Mucosa of stomach (tissue), 1 donor: ENCODE measurements around the gene CIRBP.

Experiments used
- H3K27me3 ChIP-seq: one replicate; pipeline ENCODE4 v1.7.0; 2013; ENCODE audit warnings: mild to moderate bottlenecking, low read length; ENCODE audit not compliant: control insufficient read depth, insufficient read depth
- H3K36me3 ChIP-seq: one replicate; pipeline ENCODE4 v1.7.0; 2013; ENCODE audit warnings: low read length; ENCODE audit not compliant: control insufficient read depth, insufficient read depth
- H3K4me1 ChIP-seq: one replicate; pipeline ENCODE4 v1.7.0; 2013; ENCODE audit warnings: mild to moderate bottlenecking, low read length; ENCODE audit not compliant: control insufficient read depth, insufficient read depth
- H3K4me3 ChIP-seq: one replicate; pipeline ENCODE4 v1.7.0; 2013; ENCODE audit warnings: low read length
- H3K9ac ChIP-seq: one replicate; pipeline ENCODE4 v1.7.0; 2013; ENCODE audit warnings: mild to moderate bottlenecking, low read length, moderate library complexity
- H3K9me3 ChIP-seq: one replicate; pipeline ENCODE4 v1.7.0; 2013; ENCODE audit warnings: mild to moderate bottlenecking, low read length, moderate library complexity; ENCODE audit not compliant: control insufficient read depth
- donor health status: Pancreatic carcinoma.

CIRBP gene

DNA sequence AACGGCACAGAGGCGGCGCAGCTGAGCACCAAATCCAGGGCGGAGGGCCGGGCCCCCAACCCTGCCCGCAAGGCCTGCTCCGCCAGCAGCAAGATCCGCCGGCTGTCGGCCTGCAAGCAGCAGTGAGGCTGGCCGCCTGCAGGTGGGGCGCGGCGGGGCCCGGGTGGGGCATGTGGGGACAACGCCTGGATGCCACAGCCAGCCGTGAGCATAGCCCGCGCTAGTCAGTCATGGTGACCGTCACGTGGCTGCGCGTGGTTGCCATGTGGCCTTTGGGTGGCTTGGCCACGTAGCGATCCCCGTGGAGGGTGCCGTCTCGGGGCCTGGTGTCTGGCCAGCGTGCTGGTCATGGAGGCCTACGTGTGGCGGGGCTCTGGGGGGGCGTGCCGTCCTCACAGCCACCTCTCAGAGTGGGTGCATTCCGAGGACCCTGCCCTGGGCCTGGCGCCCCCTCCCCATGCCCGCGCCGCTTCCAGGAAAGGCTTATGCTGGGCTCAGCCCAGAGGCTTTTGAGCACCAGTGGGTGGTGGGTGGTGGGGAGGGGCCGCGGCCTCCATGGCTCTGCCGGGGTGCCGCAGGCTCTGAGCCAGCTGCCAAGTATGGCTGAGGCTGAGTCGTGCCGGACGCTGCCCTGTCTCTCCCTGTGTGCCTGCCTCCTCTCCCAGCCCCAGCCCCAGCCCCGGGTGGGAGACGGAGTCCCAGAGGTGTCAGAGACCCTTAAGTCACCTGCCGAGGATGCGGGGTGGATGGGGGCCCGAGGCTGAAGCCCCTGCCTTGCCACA lies 42.4 kb upstream of the CIRBP start:
- Histone ChIP-seq H3K4me1 (peaks cover 7% of the 10 kb centered on the region), H3K36me3 (peaks cover 7% of the 10 kb centered on the region), H3K27me3 (no peaks in the 10 kb centered on the region)

DNA sequence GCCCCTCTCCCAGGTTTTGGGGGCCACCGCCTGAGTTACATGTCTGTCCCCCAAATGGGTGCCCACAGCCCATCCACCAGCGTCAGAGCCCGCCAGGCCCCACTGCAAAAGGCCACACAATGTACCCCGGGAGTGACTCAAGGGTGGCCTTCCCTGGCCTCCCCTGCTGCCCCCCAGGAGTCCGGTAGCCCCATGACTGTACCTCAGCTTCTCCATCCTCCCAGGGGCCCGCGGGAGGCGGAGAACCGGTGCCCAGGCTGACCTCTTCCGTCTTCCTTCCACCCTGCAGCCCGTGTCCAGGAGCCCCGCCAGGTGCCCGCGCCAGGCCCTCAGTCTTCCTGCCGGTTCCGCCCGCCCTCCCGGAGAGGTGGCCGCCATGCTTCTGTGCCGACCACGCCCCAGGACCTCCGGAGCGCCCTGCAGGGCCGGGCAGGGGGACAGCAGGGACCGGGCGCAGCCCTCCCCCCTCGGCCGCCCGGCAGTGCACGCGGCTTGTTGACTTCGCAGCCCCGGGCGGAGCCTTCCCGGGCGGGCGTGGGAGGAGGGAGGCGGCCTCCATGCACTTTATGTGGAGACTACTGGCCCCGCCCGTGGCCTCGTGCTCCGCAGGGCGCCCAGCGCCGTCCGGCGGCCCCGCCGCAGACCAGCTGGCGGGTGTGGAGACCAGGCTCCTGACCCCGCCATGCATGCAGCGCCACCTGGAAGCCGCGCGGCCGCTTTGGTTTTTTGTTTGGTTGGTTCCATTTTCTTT lies 41.7 kb upstream of the CIRBP start:
- Histone ChIP-seq H3K4me3 (no peak overlapping the region), H3K9me3 (no peaks in the 10 kb centered on the region), H3K9ac (no peak overlapping the region), H3K36me3 (peaks cover 7% of the 10 kb centered on the region), H3K27me3 (peaks cover 2% of the 10 kb centered on the region), H3K4me1 (peaks cover 15% of the 10 kb centered on the region)

More for the DNA sequence above, 42.4 kb upstream of the CIRBP start:
- Histone ChIP-seq H3K4me3 (no peak overlapping the region), H3K9ac (no peak overlapping the region), H3K9me3 (no peaks in the 10 kb centered on the region)

DNA sequence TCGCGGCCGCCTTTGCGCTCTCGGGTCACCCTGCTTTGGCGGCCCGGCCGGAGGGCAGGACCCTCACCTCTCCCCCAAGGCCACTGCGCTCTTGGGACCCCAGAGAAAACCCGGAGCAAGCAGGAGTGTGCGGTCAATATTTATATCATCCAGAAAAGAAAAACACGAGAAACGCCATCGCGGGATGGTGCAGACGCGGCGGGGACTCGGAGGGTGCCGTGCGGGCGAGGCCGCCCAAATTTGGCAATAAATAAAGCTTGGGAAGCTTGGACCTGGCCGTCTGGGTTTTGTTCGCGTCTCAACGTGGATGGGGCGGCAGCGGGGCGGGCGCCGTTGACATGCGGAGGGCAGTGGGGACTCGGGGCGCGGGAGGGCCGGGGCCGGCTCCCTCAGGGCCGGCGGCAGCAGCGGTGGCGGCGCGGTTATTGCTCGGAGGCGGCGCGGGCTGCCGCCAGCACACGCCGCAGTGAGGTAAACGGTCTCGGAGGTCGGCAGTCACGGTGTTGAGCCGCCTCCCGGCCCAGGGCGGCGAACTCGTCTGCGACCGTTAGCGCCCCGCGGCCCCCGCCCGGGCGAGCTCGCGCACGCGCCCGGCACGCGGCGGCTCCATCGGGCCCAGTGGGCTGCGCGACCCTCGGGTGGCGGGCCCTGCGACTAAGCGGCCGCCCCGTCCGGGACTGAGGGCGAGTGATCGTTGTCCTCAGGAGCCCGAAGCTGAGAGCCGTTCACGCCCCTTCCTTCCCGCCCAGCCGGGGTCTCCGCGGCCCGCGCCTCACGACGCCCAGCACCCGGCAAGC lies 40.8 kb upstream of the CIRBP start:
- H3K27me3 ChIP-seq: peaks cover 5% of the 10 kb centered on the region
- no peaks in the 10 kb centered on the region for H3K36me3 ChIP-seq
- H3K4me1 ChIP-seq: peaks cover 23% of the 10 kb centered on the region
- H3K9me3 ChIP-seq: no peaks in the 10 kb centered on the region
- H3K4me3 ChIP-seq: no peak overlapping the region
- no peak overlapping the region for H3K9ac ChIP-seq

DNA sequence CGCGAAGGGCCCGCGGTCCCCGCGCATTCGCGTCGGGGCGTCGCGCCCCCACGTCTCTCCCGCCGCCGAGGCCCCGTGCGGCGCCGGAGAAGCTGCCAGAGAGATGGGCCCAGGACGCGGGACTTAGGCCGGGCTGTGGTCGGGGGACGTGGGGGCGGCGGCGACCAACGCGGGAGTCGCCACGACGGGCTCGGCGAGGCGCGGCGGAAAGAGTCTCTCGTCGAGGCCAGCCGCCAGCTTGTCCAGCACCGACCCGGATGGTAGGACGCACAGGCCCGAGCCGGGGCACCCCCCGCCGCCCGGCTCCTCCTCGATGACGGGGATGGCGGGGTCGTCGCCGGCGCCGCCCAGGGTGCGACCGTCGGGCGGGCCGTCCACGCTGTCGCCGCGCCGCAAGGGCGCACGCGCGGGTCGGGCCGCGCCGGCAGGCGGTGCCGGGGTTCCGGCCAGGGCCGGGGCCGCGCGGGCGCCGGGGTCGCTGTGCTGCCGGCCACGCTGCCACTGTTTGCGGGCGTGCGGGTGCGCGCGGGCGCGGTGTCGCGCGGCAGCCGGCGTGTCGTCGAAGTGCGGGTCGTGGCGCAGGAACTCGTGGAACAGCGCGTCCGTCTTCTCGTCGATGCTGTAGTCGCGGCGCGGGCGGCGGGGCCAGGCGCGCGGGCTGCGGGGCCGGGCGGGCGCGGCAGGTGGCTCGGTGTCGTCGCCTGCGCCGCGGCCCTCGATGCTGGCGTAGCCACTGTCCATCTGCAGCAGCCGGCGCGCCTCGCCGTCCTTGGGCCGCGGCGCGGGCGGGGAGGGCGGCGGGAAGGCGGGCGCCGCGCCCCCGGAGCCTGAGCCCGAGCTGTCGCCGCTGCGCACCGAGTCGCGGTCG lies 39.8 kb upstream of the CIRBP start:
- Histone ChIP-seq H3K4me3 (no peak overlapping the region), H3K4me1 (peaks cover 28% of the 10 kb centered on the region), H3K9ac (no peak overlapping the region), H3K27me3 (peaks cover 5% of the 10 kb centered on the region), H3K9me3 (no peaks in the 10 kb centered on the region), H3K36me3 (no peaks in the 10 kb centered on the region)

DNA sequence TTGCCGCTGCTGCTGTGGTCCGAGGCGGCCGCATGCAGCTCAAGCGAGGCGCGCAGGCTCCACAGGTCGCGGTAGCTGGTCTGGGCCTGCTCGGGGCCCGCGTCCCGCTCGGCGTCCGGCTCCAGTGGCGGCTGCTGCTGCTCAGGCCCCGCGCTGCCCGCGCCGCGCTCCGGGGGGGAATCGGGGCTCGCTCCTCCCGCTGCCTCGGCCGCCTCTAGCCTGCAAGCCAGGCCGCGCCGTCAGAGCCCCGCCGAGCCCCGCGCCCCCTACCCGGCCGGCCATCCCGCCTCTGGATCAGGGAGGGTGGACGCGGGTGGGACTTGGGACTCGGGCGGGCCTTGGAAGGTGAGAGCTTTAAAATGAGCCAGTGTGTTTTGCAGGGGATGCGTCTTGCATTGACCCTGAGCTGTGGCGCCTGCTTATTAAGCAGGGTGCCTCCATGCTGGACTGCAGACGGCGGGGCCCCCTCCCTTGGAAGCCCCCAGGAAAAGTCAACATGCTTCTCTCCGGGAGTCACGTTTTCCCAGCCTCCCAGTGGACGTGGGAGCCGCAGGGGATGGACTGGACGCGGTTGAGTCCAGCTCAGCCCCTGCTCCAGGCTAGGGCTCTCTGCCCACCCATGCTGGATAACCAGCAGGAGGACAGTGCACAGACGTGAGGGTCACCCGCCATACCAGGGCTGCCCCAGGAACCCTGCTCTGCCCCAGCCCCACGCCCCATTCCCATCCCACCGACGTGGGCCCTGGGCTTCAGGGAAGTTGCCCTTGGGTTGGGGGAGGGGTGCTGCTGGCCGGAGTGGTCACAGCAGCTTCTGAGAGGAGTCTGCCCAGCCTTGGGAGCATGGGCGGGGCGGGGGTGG lies 39.0 kb upstream of the CIRBP start:
- Histone ChIP-seq H3K4me3 (no peak overlapping the region), H3K27me3 (peaks cover 5% of the 10 kb centered on the region), H3K4me1 (peaks cover 31% of the 10 kb centered on the region), H3K9ac (no peak overlapping the region), H3K9me3 (no peaks in the 10 kb centered on the region), H3K36me3 (no peaks in the 10 kb centered on the region)

DNA sequence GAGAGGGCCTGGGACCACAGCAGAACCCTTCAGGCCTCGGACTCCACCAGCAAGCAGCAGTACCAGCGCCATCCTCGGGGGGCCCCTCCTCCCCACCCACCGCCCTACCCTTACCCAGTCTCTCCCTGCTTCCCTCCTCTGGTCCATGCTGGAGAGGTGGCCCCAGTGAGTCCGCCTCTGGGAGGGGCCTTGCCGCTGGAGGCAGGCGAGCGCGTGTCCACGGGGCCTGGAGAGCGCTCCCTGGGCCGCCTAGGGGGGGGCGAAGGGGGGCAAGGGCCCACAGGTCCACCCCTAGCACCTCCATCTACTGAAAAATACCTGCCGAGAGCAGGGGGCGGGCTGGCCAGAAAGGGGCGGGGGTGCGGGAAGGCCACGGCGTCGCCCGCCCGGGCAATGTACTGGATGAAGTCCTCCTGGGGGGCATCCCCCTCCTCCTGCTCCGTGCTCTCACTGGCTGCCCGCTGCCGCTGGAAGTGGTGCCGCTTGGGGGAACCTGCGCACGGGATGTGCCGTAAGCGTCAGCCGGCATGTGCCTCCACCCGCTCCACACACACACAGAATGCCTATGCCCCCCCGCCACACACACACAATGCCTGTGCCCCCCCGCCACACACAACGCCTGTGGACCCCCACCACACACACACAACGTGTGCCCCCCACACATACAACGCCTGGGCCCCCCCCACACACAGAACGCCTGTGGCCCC lies 38.2 kb upstream of the CIRBP start:
- no peaks in the 10 kb centered on the region for H3K36me3 ChIP-seq
- H3K9ac ChIP-seq: no peak overlapping the region

DNA sequence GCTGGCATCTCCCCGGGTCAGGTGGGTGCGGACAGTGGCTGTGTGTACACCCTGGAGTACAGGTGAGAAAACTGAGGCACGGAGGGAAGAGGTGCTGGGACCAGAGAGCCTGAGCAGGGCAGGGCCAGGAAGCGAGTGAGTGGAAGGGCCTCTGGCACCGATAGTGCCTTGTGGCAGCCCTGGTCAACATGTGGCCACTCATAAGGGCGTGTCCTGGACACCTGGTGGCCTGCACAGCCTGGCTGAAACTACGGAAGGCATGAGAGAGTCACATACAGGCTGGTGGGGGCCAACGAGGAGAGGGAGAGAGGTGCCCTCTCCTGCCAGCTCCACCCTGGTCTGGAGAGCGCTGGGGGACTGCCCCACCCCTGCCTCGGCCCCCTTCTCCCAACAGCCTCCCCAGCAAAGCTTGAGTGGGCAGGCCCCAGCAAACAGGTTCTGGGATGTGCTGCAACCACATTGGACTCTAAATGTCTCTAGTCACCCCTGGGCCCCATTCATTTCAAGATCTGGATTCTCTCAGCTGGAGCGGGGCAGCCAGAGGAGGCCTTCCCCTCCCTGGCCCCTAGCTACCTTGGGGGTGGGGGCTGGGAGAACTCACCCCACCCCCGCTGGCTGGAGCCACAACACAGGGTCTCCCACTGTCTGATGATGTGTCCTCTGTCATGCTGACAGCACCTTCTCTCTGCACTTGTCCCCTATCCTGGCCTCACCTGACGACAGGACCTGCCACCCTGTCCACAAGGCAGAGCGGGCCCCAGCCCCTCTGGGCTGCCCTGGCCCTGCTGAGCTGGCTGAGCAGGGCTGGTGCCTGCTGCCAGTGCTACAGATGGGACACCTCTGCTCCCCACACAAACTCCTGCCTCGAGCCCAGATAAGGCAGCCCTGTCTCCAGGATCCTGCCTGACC lies 37.1 kb upstream of the CIRBP start:
- Histone ChIP-seq H3K36me3 (no peaks in the 10 kb centered on the region), H3K4me1 (peaks cover 31% of the 10 kb centered on the region), H3K4me3 (no peak overlapping the region), H3K9ac (peak overlapping the region; percentile 12), H3K9me3 (no peaks in the 10 kb centered on the region), H3K27me3 (peaks cover 17% of the 10 kb centered on the region)

More for the DNA sequence above, 38.2 kb upstream of the CIRBP start:
- no peak overlapping the region for H3K4me3 ChIP-seq
- peaks cover 31% of the 10 kb centered on the region for H3K4me1 ChIP-seq
- H3K27me3 ChIP-seq: peaks cover 10% of the 10 kb centered on the region
- H3K9me3 ChIP-seq: no peaks in the 10 kb centered on the region

DNA sequence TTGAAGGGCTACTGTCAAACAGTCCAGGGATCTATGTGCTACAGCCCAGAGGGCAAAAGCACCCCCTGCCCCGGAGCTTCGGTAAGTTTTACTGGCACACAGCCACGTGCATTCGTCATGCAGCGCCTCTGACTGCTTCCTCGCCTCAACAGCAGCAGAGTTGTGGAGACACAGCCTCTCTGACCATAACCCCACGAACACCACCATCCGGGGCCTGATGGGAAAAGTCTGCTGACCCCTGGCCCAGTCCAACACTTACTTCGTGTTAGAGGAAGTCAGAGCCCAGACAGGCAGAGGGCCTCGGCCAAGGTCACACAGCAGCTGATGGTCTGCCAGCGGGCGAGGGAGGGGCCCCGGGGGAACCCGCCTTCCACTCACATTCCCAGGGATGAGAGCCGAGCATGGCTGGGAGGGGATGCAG lies 36.5 kb upstream of the CIRBP start:
- H3K9ac ChIP-seq: no peak overlapping the region
- no peaks in the 10 kb centered on the region for H3K36me3 ChIP-seq
- H3K4me3 ChIP-seq: no peak overlapping the region
- H3K4me1 ChIP-seq: peaks cover 31% of the 10 kb centered on the region
- H3K9me3 ChIP-seq: no peaks in the 10 kb centered on the region
- H3K27me3 ChIP-seq: peaks cover 23% of the 10 kb centered on the region

DNA sequence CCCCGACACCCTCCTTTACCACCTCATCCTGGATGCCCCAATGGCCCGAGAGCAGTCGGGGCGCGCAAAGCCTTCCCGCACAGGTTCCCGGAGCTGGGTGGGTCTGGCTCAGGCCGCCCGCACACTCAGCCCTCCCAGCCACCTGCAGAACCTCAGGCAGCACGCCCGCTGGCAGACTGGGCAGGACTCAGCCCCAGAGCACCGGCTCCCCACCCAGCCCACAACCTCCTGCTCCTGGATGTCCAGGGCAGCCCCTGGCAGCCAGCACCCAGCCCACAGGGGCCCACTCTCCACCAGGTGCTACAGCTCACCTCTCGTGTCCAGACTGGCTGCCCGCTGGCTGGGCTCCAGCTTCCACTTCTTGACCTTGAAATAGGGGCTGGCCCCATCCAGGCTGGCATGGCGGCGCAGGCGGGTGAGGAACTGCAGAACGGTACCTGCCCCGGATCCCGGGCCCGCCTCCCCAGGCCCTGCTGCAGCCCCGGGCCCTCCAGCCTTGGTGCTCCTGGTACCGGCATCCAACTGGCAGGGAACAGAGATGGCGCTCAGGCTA lies 35.9 kb upstream of the CIRBP start:
- H3K9me3 ChIP-seq: no peaks in the 10 kb centered on the region
- peaks cover 30% of the 10 kb centered on the region for H3K4me1 ChIP-seq
- H3K36me3 ChIP-seq: no peaks in the 10 kb centered on the region
- H3K27me3 ChIP-seq: peaks cover 24% of the 10 kb centered on the region
- no peak overlapping the region for H3K9ac ChIP-seq
- no peak overlapping the region for H3K4me3 ChIP-seq
